HEK293T (cell line): ENCODE measurements around the gene ST6GAL2.

Source experiments
- CTCF ChIA-PET: fragments of 350-600 bp; formaldehyde crosslinking; extraction: SDS; loops from one replicate; lab custom pipeline; 2021; ENCODE audit warnings: antibody characterized with exemption, inconsistent platforms; lab: Yijun Ruan, JAX
- POLR2A ChIA-PET: fragments of 350-600 bp; formaldehyde crosslinking; extraction: SDS; loops from one replicate; lab custom pipeline; 2020; ENCODE audit warnings: antibody characterized with exemption, inconsistent platforms; lab: Yijun Ruan, JAX
- DNase-seq: peaks from one replicate; pipeline ENCODE4 v3.0.0; 2012; ENCODE audit warnings: mixed read lengths; ENCODE audit errors: extremely low spot score
- BHLHE40 ChIP-seq: fragments of 450-650 bp; IDR thresholded peaks from 2 replicates; pipeline ENCODE4 v1.6.1; 2016; ENCODE audit warnings: mild to moderate bottlenecking, moderate library complexity, borderline replicate concordance
- CTBP1 ChIP-seq: fragments of 450-650 bp; IDR thresholded peaks from 2 replicates; pipeline ENCODE4 v1.6.1; 2016; ENCODE audit warnings: borderline replicate concordance
- ELF4 ChIP-seq: fragments of 450-650 bp; IDR thresholded peaks from 2 replicates; pipeline ENCODE4 v1.6.1; 2017; ENCODE audit warnings: antibody characterized with exemption
- FOXA1 ChIP-seq: fragments of 450-650 bp; IDR thresholded peaks from 2 replicates; pipeline ENCODE4 v1.6.1; 2016; ENCODE audit warnings: mild to moderate bottlenecking
- HDGF ChIP-seq: fragments of 450-650 bp; IDR thresholded peaks from 2 replicates; pipeline ENCODE4 v1.6.1; 2017; ENCODE audit warnings: antibody characterized with exemption, borderline replicate concordance
- L3MBTL2 ChIP-seq: fragments of 450-650 bp; conservative IDR thresholded peaks from 2 replicates; pipeline ENCODE4 v1.6.1; 2016; ENCODE audit warnings: mild to moderate bottlenecking
- NFRKB ChIP-seq: fragments of 450-650 bp; IDR thresholded peaks from 2 replicates; pipeline ENCODE4 v1.6.1; 2016; ENCODE audit warnings: mild to moderate bottlenecking, moderate library complexity
- SP1 ChIP-seq: fragments of 450-650 bp; IDR thresholded peaks from 2 replicates; pipeline ENCODE4 v1.6.1; 2017
- SUZ12 ChIP-seq: fragments of 450-650 bp; IDR thresholded peaks from 2 replicates; pipeline ENCODE4 v1.6.1; 2016; ENCODE audit warnings: mild to moderate bottlenecking
- TARDBP ChIP-seq: fragments of 450-650 bp; IDR thresholded peaks from 2 replicates; pipeline ENCODE4 v1.6.1; 2016
- TF ChIP-seq, protein P1 (sequence below): fragments of 450-650 bp; IDR thresholded peaks from 2 replicates; pipeline ENCODE4 v1.6.1; 2016

ST6GAL2 gene

GRCh38 chr2:106758901-106759497 lies 127.0 kb downstream of the ST6GAL2 start:
- DNase-seq: no peak
- TF ChIP-seq, protein P1, sequence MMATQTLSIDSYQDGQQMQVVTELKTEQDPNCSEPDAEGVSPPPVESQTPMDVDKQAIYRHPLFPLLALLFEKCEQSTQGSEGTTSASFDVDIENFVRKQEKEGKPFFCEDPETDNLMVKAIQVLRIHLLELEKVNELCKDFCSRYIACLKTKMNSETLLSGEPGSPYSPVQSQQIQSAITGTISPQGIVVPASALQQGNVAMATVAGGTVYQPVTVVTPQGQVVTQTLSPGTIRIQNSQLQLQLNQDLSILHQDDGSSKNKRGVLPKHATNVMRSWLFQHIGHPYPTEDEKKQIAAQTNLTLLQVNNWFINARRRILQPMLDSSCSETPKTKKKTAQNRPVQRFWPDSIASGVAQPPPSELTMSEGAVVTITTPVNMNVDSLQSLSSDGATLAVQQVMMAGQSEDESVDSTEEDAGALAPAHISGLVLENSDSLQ: no peak
- TF ChIP-seq L3MBTL2 (no peak), TARDBP (no peak), BHLHE40 (no peak), SUZ12 (no peak), FOXA1 (no peak), ELF4 (no peak), NFRKB (no peak), CTBP1 (no peak), SP1 (no peak), HDGF (no peak)
- POLR2A ChIA-PET: no interaction called here
- CTCF ChIA-PET: interaction anchor here (0.6 kb wide), 1 partner anchor 76 kb away, joined by 4 read pairs; no protein-coding TSS in a partner anchor
